Neural progenitor cell (in vitro differentiated cells): ENCODE results near the gene TXNRD1. TPM values are rescaled to one million over a fixed set of nuclear protein-coding genes. Genes with fewer than 3 reads are reported as not detected.

Experiments
- DNase-seq: peaks from one replicate; pipeline ENCODE4 v3.0.0-alpha.2; 2016; ENCODE audit warnings: low spot score
- H2AFZ ChIP-seq: fragments of 200-600 bp; sonication (generic); replicated peaks from 2 replicates; pipeline ENCODE4 v1.6.1; 2016; ENCODE audit warnings: antibody characterized with exemption
- H3F3A ChIP-seq: fragments of 200-600 bp; sonication (generic); 2 replicates; pipeline ENCODE4 v1.6.1; 2016; ENCODE audit warnings: antibody characterized with exemption, low read depth
- H3K27ac ChIP-seq: fragments of 200-600 bp; sonication (generic); 2 replicates; pipeline ENCODE4 v1.5.1; 2016; ENCODE audit warnings: mild to moderate bottlenecking
- H3K27me3 ChIP-seq: fragments of 200-600 bp; sonication (generic); 2 replicates; pipeline ENCODE4 v1.6.1; 2016; ENCODE audit warnings: mild to moderate bottlenecking, moderate library complexity
- H3K36me3 ChIP-seq: fragments of 200-600 bp; sonication (generic); 2 replicates; pipeline ENCODE4 v1.5.1; 2016
- H3K4me1 ChIP-seq: fragments of 200-600 bp; sonication (generic); 2 replicates; pipeline ENCODE4 v1.6.1; 2016; ENCODE audit warnings: mixed run types
- H3K4me2 ChIP-seq: fragments of 200-600 bp; sonication (generic); 2 replicates; pipeline ENCODE4 v1.6.1; 2016
- H3K4me3 ChIP-seq: fragments of 200-600 bp; sonication (generic); 2 replicates; pipeline ENCODE4 v1.5.1; 2016
- H3K79me2 ChIP-seq: fragments of 200-600 bp; sonication (generic); 2 replicates; pipeline ENCODE4 v1.6.1; 2016; ENCODE audit warnings: low read depth
- H3K9ac ChIP-seq: fragments of 200-600 bp; sonication (generic); 2 replicates; pipeline ENCODE4 v1.6.1; 2016
- H3K9me3 ChIP-seq: fragments of 200-600 bp; sonication (generic); 2 replicates; pipeline ENCODE4 v1.5.1; 2016; ENCODE audit warnings: low read depth
- H4K20me1 ChIP-seq: fragments of 200-600 bp; sonication (generic); 2 replicates; pipeline ENCODE4 v1.6.1; 2016; ENCODE audit warnings: low read depth
- H3K27ac Mint-ChIP-seq: 3 replicates; pipeline ENCODE4 v1.8.0; 2021; ENCODE audit warnings: mixed read lengths
- H3K27me3 Mint-ChIP-seq: 2 replicates; pipeline ENCODE4 v1.8.0; 2022; ENCODE audit warnings: low read depth, mild to moderate bottlenecking, inconsistent platforms, moderate library complexity, mixed read lengths; ENCODE audit not compliant: insufficient read depth
- H3K36me3 Mint-ChIP-seq: 3 replicates; pipeline ENCODE4 v1.8.0; 2021; ENCODE audit warnings: mixed read lengths
- H3K4me1 Mint-ChIP-seq: 3 replicates; pipeline ENCODE4 v1.8.0; 2021; ENCODE audit warnings: mixed read lengths
- H3K4me3 Mint-ChIP-seq: 3 replicates; pipeline ENCODE4 v1.8.0; 2021; ENCODE audit warnings: mild to moderate bottlenecking, moderate library complexity, mixed read lengths
- H3K9me3 Mint-ChIP-seq: 3 replicates; pipeline ENCODE4 v1.8.0; 2020; ENCODE audit warnings: mixed read lengths
- EZH2 ChIP-seq: fragments of 200-600 bp; sonication (generic); IDR thresholded peaks from 2 replicates; pipeline ENCODE4 v1.6.1; 2017; ENCODE audit warnings: antibody characterized with exemption, mild to moderate bottlenecking, moderate library complexity
- EZH2phosphoT487 ChIP-seq: fragments of 200-600 bp; sonication (generic); IDR thresholded peaks from 2 replicates; pipeline ENCODE4 v1.6.1; 2017; ENCODE audit warnings: antibody characterized with exemption
- total RNA-seq: library from RNA; depleted of rRNA; stranded (reverse); fragments of >200 nt; gene quantifications from 2 replicates; pipeline ENCODE4 v1.2.3, GENCODE V29; 2015; ENCODE audit warnings: low replicate concordance
- TF ChIP-seq, protein P1 (sequence below): fragments of 200-600 bp; sonication (generic); IDR thresholded peaks from 2 replicates; pipeline ENCODE4 v1.5.1; 2017; ENCODE audit warnings: antibody characterized with exemption, mild to moderate bottlenecking

Gene TXNRD1
- total RNA-seq, 1 donor from 2014 or later, result 99.8 TPM

DNA sequence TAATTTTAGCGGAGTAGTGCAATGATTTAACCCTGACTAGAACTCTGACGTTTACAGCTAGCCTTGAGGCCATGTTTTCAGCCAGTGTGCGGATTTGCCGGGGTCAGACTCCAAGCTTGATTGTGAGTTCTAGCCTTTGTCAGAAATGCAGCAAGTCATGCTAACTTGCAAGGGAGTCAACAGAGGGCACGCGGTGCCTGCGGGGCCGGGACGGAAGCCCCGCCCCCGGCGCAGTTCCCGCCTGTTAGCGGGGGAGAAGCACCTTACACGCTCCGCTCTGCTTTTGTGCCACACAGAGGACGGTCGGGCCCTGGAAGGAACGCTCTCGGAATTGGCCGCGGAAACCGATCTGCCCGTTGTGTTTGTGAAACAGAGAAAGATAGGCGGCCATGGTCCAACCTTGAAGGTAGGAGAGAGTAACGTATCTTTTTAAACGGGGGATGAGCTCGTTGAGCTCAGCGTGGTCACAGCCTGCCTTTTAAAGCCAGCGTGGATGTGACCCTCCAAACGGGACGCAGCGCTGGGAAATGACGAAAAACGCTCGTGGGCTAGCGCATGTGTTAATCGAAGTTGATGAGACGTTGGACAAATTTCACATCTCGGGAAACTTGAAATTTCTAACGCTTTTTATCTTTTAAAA lies 73.2 kb downstream of the TXNRD1 start:
- Mint-ChIP-seq H3K4me3 (peak overlapping the region; percentile 98), H3K9me3 (no peaks in the 10 kb centered on the region), H3K4me1 (peaks cover 37% of the 10 kb centered on the region), H3K27ac (peak overlapping the region; percentile 78), H3K36me3 (peaks cover 18% of the 10 kb centered on the region), H3K27me3 (no peaks in the 10 kb centered on the region)
- Histone ChIP-seq H3F3A (peaks cover 35% of the 10 kb centered on the region), H3K9ac (peak overlapping the region; percentile 33), H3K27me3 (no peaks in the 10 kb centered on the region), H3K4me3 (peak overlapping the region; percentile 67), H3K4me2 (peak overlapping the region; percentile 91), H3K79me2 (peaks cover 66% of the 10 kb centered on the region), H3K4me1 (peaks cover 38% of the 10 kb centered on the region), H3K36me3 (no peaks in the 10 kb centered on the region), H4K20me1 (peaks cover 8% of the 10 kb centered on the region), H3K9me3 (no peaks in the 10 kb centered on the region), H2AFZ (peak overlapping the region; percentile 46), H3K27ac (peak overlapping the region; percentile 64)
- DNase-seq, result peak; percentile 95
- TF ChIP-seq EZH2, result no peak
- TF ChIP-seq EZH2phosphoT487, result no peak
- TF ChIP-seq, protein P1, sequence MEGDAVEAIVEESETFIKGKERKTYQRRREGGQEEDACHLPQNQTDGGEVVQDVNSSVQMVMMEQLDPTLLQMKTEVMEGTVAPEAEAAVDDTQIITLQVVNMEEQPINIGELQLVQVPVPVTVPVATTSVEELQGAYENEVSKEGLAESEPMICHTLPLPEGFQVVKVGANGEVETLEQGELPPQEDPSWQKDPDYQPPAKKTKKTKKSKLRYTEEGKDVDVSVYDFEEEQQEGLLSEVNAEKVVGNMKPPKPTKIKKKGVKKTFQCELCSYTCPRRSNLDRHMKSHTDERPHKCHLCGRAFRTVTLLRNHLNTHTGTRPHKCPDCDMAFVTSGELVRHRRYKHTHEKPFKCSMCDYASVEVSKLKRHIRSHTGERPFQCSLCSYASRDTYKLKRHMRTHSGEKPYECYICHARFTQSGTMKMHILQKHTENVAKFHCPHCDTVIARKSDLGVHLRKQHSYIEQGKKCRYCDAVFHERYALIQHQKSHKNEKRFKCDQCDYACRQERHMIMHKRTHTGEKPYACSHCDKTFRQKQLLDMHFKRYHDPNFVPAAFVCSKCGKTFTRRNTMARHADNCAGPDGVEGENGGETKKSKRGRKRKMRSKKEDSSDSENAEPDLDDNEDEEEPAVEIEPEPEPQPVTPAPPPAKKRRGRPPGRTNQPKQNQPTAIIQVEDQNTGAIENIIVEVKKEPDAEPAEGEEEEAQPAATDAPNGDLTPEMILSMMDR, result no peak

DNA sequence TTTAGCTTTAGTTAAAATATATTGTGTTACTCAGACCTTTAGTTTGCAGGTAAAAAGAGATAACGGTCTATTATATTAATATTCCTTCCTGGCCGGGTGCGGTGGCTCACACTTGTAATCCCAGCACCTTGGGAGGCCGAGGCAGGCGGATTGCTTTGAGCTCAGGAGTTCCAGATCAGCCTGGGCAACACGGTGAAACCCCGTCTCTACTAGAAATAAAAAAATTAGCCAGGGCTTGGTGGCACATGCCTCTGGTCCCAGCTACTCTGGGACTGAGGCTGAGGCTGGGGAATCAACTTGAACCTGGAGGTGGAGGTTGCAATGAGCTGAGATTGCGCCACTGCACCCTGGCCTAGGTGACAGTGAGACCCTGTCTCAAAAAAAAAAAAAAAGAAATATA lies 74.7 kb downstream of the TXNRD1 start:
- Histone ChIP-seq H4K20me1 (peaks cover 19% of the 10 kb centered on the region), H3K27ac (no peak overlapping the region), H3F3A (peaks cover 35% of the 10 kb centered on the region), H3K9me3 (no peaks in the 10 kb centered on the region), H3K79me2 (peaks cover 79% of the 10 kb centered on the region), H3K4me3 (no peak overlapping the region), H2AFZ (no peak overlapping the region), H3K9ac (no peak overlapping the region), H3K36me3 (no peaks in the 10 kb centered on the region), H3K4me2 (peak overlapping the region; percentile 91), H3K27me3 (no peaks in the 10 kb centered on the region), H3K4me1 (peaks cover 38% of the 10 kb centered on the region)
- TF ChIP-seq, protein P1, result no peak
- TF ChIP-seq EZH2 (no peak), EZH2phosphoT487 (no peak)
- H3K36me3 Mint-ChIP-seq, result peaks cover 27% of the 10 kb centered on the region
- no peaks in the 10 kb centered on the region for H3K9me3 Mint-ChIP-seq
- no peak overlapping the region for H3K4me3 Mint-ChIP-seq
- DNase-seq, result no peak
- H3K27me3 Mint-ChIP-seq, result no peaks in the 10 kb centered on the region
- H3K4me1 Mint-ChIP-seq, result peaks cover 37% of the 10 kb centered on the region
- no peak overlapping the region for H3K27ac Mint-ChIP-seq

DNA sequence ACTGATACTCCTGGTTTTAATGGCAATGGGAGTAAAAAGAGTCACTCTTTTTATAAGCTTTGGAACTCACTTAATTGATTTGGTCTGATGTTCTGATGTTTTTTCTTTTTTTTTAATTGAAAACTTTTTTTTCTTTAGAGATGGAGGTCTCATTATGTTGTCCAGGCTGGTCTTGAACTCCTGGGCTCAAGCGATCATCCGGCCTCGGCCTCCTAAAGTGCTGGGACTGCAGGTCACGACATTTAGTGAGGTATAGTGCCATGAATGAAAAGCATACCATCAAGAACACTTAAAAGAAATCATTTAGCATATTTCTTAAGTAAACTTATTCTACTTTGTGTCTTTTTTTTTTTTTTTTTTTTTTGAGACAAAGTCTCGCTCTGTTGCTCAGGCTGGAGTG lies 75.3 kb downstream of the TXNRD1 start:
- Mint-ChIP-seq H3K9me3 (no peaks in the 10 kb centered on the region), H3K36me3 (peaks cover 31% of the 10 kb centered on the region), H3K4me3 (no peak overlapping the region), H3K27ac (no peak overlapping the region), H3K4me1 (peaks cover 32% of the 10 kb centered on the region), H3K27me3 (no peaks in the 10 kb centered on the region)
- no peak for DNase-seq
- Histone ChIP-seq H2AFZ (no peak overlapping the region), H3K9me3 (no peaks in the 10 kb centered on the region), H3K9ac (no peak overlapping the region), H3K27ac (no peak overlapping the region), H3K4me1 (peaks cover 38% of the 10 kb centered on the region), H3K79me2 (peaks cover 84% of the 10 kb centered on the region), H3K36me3 (no peaks in the 10 kb centered on the region), H4K20me1 (peaks cover 22% of the 10 kb centered on the region), H3F3A (peaks cover 35% of the 10 kb centered on the region), H3K27me3 (no peaks in the 10 kb centered on the region), H3K4me2 (no peak overlapping the region), H3K4me3 (no peak overlapping the region)
- TF ChIP-seq, protein P1, result no peak
- TF ChIP-seq EZH2phosphoT487, result no peak
- no peak for TF ChIP-seq EZH2
